GM12872 (cell line): Measurements from ENCODE around the gene SLC5A2.

ENCODE experiments used
- CTCF ChIP-seq: IDR thresholded peaks from 3 replicates; pipeline ENCODE4 v1.5.1; 2011; ENCODE audit warnings: low read depth, mild to moderate bottlenecking, low read length, moderate library complexity; ENCODE audit not compliant: insufficient read depth

Gene SLC5A2

GRCh38 chr16:31451201-31451600, 31.7 kb upstream of the SLC5A2 start:
- TF ChIP-seq CTCF, result no peak

GRCh38 chr16:31451681-31452351, 31.1 kb upstream of the SLC5A2 start:
- peak; percentile 40; the same call in 2 of the 3 replicates for TF ChIP-seq CTCF

DNA sequence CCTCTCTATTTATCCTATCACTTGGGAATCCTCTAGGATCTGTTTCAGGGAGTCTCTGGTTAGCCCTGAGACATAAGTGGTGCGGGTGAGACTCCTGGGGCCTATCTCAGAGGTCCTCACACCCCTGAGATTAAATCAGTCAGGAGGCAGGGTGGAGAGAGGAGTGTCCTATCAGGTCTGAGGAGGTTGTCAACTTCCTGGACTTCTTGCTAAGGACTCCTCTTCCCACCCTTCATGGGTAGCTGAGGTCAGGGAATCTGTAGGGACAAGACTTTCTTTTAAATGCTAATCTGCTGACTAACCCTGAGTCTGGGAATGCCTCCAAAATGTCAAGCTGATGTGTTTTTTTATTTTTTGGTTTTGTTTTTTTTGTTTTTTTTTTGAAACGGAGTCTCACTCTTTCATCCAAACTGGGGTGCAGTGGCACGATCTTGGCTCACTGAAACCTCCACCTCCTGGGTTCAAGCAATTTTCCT, 30.3 kb upstream of the SLC5A2 start:
- TF ChIP-seq CTCF, result no peak

DNA sequence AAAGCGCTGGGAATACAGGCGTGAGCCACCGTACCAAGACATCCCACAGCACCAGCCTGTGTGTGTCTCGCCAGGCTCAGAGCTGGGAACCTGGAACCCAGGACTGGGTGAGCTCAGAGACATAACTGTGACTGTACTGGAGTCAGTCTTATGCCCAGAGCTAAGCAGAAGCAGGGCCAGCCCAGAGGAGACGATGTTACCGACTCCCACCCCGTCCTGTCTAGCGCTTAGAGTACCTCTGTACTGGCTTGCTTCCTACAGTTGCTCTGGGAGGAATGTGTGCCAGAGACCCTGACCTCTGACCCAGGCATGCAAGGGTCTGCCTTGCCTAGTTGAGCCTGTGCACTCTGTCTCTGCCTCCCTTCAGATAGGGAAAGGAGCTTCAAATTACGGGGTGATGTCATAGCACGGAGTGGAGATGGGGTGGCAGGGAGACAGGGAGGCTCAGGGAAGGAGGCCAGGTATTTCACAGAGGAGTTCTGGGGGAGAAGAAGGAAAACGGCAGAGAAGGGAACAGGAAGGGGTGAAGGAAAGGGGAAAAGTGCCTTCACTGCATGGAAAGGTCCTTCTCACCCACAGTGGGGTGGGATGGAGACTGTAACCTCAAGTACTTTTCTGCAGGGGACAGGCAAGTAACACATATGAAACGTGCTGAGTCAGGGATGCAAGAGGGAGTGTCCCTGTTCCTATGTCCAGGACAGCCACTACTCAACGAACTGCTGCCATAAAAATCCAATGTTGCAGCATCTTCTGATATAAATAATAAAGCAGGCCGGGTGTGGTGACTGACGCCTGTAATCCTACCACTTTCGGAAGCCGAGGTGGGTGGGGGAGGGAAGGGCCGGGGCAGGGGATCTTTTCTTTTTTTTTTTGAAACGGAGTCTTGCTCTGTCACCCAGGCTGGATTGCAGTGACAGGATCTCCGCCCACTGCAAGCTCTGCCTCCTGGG, 29.4 kb upstream of the SLC5A2 start:
- no peak for TF ChIP-seq CTCF

GRCh38 chr16:31455601-31456314, 27.2 kb upstream of the SLC5A2 start:
- TF ChIP-seq CTCF, result peak; percentile 48

GRCh38 chr16:31456988-31457360, 25.9 kb upstream of the SLC5A2 start:
- no peak for TF ChIP-seq CTCF
